H1 (cell line): ENCODE data around the gene CGN. TPM values are rescaled to one million over a fixed set of nuclear protein-coding genes. Genes with fewer than 3 reads are reported as not detected.
"Not testable (repeated sequence)": the region's sequence is repeated elsewhere in the genome, so short reads cannot be mapped to it uniquely, and the experiment has no call there.

Experiments used
- CTCF ChIA-PET: fragments of 300-600 bp; sonication (Branson Sonifier 250); formaldehyde crosslinking; loops from one replicate; lab custom pipeline; 2021; ENCODE audit not compliant: partially characterized antibody; lab: Charles Lee
- POLR2A ChIA-PET: fragments of 300-600 bp; sonication (Branson Sonifier 250); formaldehyde crosslinking; loops from one replicate; lab custom pipeline; 2021; ENCODE audit warnings: inconsistent platforms; ENCODE audit not compliant: partially characterized antibody; lab: Charles Lee
- DNase-seq, 2 experiments: peaks; one replicate each; pipeline versions ENCODE4 v3.0.0 to v3.0.0-alpha.2; 2010 to 2022; ENCODE audit warnings: low spot score in 2 of 2, low read depth in 1 of 2, mixed read lengths in 1 of 2
- FAIRE-seq: peaks from 2 replicates; lab custom pipeline; 2011; peaks lifted over from hg19 to GRCh38; lab: Jason Lieb, UNC
- H2AFZ ChIP-seq: 2 replicates; pipeline ENCODE4 v1.8.1; 2012; ENCODE audit warnings: low read length, inconsistent platforms
- H2AK5ac ChIP-seq: 2 replicates; pipeline ENCODE4 v1.6.1; 2013; ENCODE audit warnings: low read depth, low read length
- H2BK120ac ChIP-seq: replicated peaks from 2 replicates; pipeline ENCODE3; 2013; ENCODE audit warnings: low read depth, low read length, inconsistent platforms
- H2BK12ac ChIP-seq: 2 replicates; pipeline ENCODE4 v1.6.1; 2013; ENCODE audit warnings: low read depth, low read length
- H2BK15ac ChIP-seq: 2 replicates; pipeline ENCODE4 v1.6.1; 2013; ENCODE audit warnings: low read length
- H2BK20ac ChIP-seq: 2 replicates; pipeline ENCODE4 v1.6.1; 2013; ENCODE audit warnings: low read length
- H2BK5ac ChIP-seq: 2 replicates; pipeline ENCODE4 v1.6.1; 2013; ENCODE audit warnings: low read depth, low read length
- H3K14ac ChIP-seq: 2 replicates; pipeline ENCODE4 v1.6.1; 2013; ENCODE audit warnings: inconsistent platforms; ENCODE audit not compliant: insufficient read length
- H3K18ac ChIP-seq: 2 replicates; pipeline ENCODE4 v1.6.1; 2013; ENCODE audit warnings: low read length; ENCODE audit errors: extremely low read depth
- H3K23ac ChIP-seq: 2 replicates; pipeline ENCODE4 v1.6.1; 2013; ENCODE audit warnings: inconsistent platforms; ENCODE audit not compliant: insufficient read length
- H3K23me2 ChIP-seq: 2 replicates; pipeline ENCODE4 v1.6.1; 2013; ENCODE audit warnings: low read depth, low read length
- H3K27ac ChIP-seq: 2 replicates; pipeline ENCODE4 v1.6.1; 2011; ENCODE audit warnings: low read depth, low read length, inconsistent platforms
- H3K27me3 ChIP-seq, 4 experiments: replicated peaks in 1 of 4; 1 replicate in 1 of 4; 2 replicates in 3 of 4; pipeline versions ENCODE4 v1.6.1 to v1.8.1; 2011 to 2013; ENCODE audit warnings: low read length in 3 of 4, mild to moderate bottlenecking in 3 of 4, inconsistent platforms in 2 of 4, mixed read lengths in 2 of 4, moderate library complexity in 1 of 4; ENCODE audit not compliant: control insufficient read depth in 3 of 4, insufficient read depth in 3 of 4; ENCODE audit errors: extremely low read depth in 1 of 4
- H3K36me3 ChIP-seq, 4 experiments: 2 replicates each; pipeline versions ENCODE4 v1.6.1 to v1.8.1; 2011 to 2013; ENCODE audit warnings: mild to moderate bottlenecking in 4 of 4, low read length in 3 of 4, moderate library complexity in 2 of 4, control low read depth in 1 of 4, inconsistent platforms in 1 of 4; ENCODE audit not compliant: insufficient read depth in 4 of 4, control insufficient read depth in 2 of 4
- H3K4ac ChIP-seq: replicated peaks from 2 replicates; pipeline ENCODE3; 2013; ENCODE audit warnings: low read length, low read depth, mixed read lengths, inconsistent platforms; ENCODE audit not compliant: insufficient read length
- H3K4me1 ChIP-seq, 4 experiments: replicated peaks in 1 of 4; 1 replicate in 1 of 4; 2 replicates in 3 of 4; pipeline versions ENCODE4 v1.6.1 to v1.8.1; 2011 to 2013; ENCODE audit warnings: low read length in 3 of 4, inconsistent platforms in 2 of 4, mixed read lengths in 1 of 4; ENCODE audit not compliant: insufficient read depth in 4 of 4, control insufficient read depth in 3 of 4
- H3K4me2 ChIP-seq, 2 experiments: 2 replicates each; pipeline versions ENCODE4 v1.6.1 to v1.8.1; 2011 to 2013; ENCODE audit warnings: low read depth in 2 of 2, low read length in 2 of 2, control low read depth in 1 of 2, inconsistent platforms in 1 of 2, mild to moderate bottlenecking in 1 of 2; ENCODE audit not compliant: insufficient read depth in 1 of 2
- H3K4me3 ChIP-seq, 4 experiments: fragments of 200-600, 300-600 bp in 1 of 4; sonication (generic), shearing (Covaris generic), sonication (Bioruptor Twin) in 1 of 4; 2 replicates each; pipeline versions ENCODE4 v1.5.1 to v1.8.1; 2011 to 2016; ENCODE audit warnings: low read length in 4 of 4, low read depth in 3 of 4, control low read depth in 2 of 4, inconsistent platforms in 2 of 4, mild to moderate bottlenecking in 2 of 4, mixed read lengths in 1 of 4, moderate library complexity in 1 of 4; ENCODE audit not compliant: insufficient read depth in 2 of 4; ENCODE audit errors: extremely low read depth in 1 of 4
- H3K56ac ChIP-seq: replicated peaks from 2 replicates; pipeline ENCODE3; 2013; ENCODE audit warnings: low read depth, mild to moderate bottlenecking, mixed read lengths, low read length, inconsistent platforms; ENCODE audit not compliant: insufficient read length
- H3K79me1 ChIP-seq: 2 replicates; pipeline ENCODE4 v1.6.1; 2013; ENCODE audit warnings: low read depth, low read length, control low read depth
- H3K79me2 ChIP-seq, 2 experiments: 2 replicates each; pipeline versions ENCODE4 v1.6.1 to v1.8.1; 2012 to 2013; ENCODE audit warnings: low read length in 2 of 2, mild to moderate bottlenecking in 2 of 2, inconsistent platforms in 1 of 2; ENCODE audit not compliant: insufficient read depth in 2 of 2, control insufficient read depth in 1 of 2
- H3K9ac ChIP-seq, 4 experiments: replicated peaks in 1 of 4; 1 replicate in 1 of 4; 2 replicates in 3 of 4; pipeline versions ENCODE4 v1.6.1 to v1.8.1; 2011 to 2013; ENCODE audit warnings: low read depth in 3 of 4, low read length in 3 of 4, control low read depth in 2 of 4, mild to moderate bottlenecking in 2 of 4, moderate library complexity in 2 of 4, inconsistent platforms in 1 of 4; ENCODE audit errors: extremely low read depth in 1 of 4
- H3K9me3 ChIP-seq, 2 experiments: 2 replicates each; pipeline versions ENCODE4 v1.6.1 to v1.8.1; 2012 to 2013; ENCODE audit warnings: mild to moderate bottlenecking in 2 of 2, moderate library complexity in 2 of 2, control low read depth in 1 of 2, inconsistent platforms in 1 of 2, low read depth in 1 of 2, low read length in 1 of 2, mixed read lengths in 1 of 2; ENCODE audit not compliant: insufficient read depth in 2 of 2
- H4K20me1 ChIP-seq, 2 experiments: replicated peaks in 1 of 2; 2 replicates each; pipeline versions ENCODE3 to v1.8.1; 2011 to 2013; ENCODE audit warnings: inconsistent platforms in 2 of 2, low read length in 2 of 2, mild to moderate bottlenecking in 1 of 2; ENCODE audit not compliant: insufficient read depth in 2 of 2, control insufficient read depth in 1 of 2
- H4K5ac ChIP-seq: 2 replicates; pipeline ENCODE4 v1.6.1; 2013; ENCODE audit warnings: low read length, low read depth, mixed read lengths, inconsistent platforms; ENCODE audit not compliant: insufficient read length
- H4K8ac ChIP-seq: 2 replicates; pipeline ENCODE4 v1.8.0; 2013; ENCODE audit warnings: mild to moderate bottlenecking, moderate library complexity, low read length, inconsistent platforms; ENCODE audit not compliant: insufficient read depth; ENCODE audit errors: extremely low read depth
- H4K91ac ChIP-seq: replicated peaks from 2 replicates; pipeline ENCODE3; 2013; ENCODE audit warnings: low read length, mixed read lengths, inconsistent platforms; ENCODE audit not compliant: insufficient read length
- WGBS, 2 experiments: shearing (Covaris generic) in 1 of 2; methylation state at CpG; one replicate each; pipeline versions ENCODE4 v1.1.6 to v1.1.7; 2013 to 2015; ENCODE audit warnings: low lambda C conversion rate in 2 of 2, mixed read lengths in 2 of 2, inconsistent platforms in 1 of 2, low coverage in 1 of 2, missing lambda C conversion rate in 1 of 2; ENCODE audit not compliant: insufficient replicate concordance in 2 of 2, insufficient coverage in 1 of 2, insufficient read length in 1 of 2; ENCODE audit errors: extremely low coverage in 1 of 2, missing lambda C conversion rate in 1 of 2; 5-methylcytosine and 5-hydroxymethylcytosine counted together
- polyA plus RNA-seq, 7 experiments: library from polyadenylated mRNA; depleted of rRNA in 3 of 7; stranded (reverse) in 5 of 7; unstranded in 2 of 7; fragments of >200 nt in 5 of 7; fragments of 200-250 nt in 2 of 7; gene quantifications; 1 replicate in 5 of 7; 2 replicates in 1 of 7; 4 replicates in 1 of 7; pipeline versions ENCODE4 v1.2.1 to v1.2.3, GENCODE V29; 2011 to 2013; ENCODE audit warnings: missing spikeins in 2 of 7, mixed read lengths in 2 of 7
- total RNA-seq: library from RNA; stranded (reverse); fragmentation: NEBNext Ultra II Directional; extraction: Animal tissue kit (Norgen Biotek cat#: 25700); gene quantifications from 2 replicates; pipeline ENCODE4 v1.2.1, GENCODE V29; 2021

Gene CGN
- total and polyA plus RNA-seq, 2 of the 8 experiments (the other 6 are each of a cell fraction or from before 2014, with no cell fraction given) = 15.9 to 52.7 TPM

GRCh38 chr1:151522427-151522826 is 11.2 kb downstream of the CGN start:
- not testable (repeated sequence) for H3K79me1 ChIP-seq, DNase-seq, H2BK20ac ChIP-seq, H2AK5ac ChIP-seq, H3K27me3 ChIP-seq, H3K9ac ChIP-seq, H3K79me2 ChIP-seq, H3K23me2 ChIP-seq, H2BK15ac ChIP-seq, FAIRE-seq, H4K91ac ChIP-seq, H4K8ac ChIP-seq, H3K4ac ChIP-seq, H3K23ac ChIP-seq, H2BK5ac ChIP-seq, H2AFZ ChIP-seq, H3K27ac ChIP-seq, H3K14ac ChIP-seq, H2BK12ac ChIP-seq, H4K5ac ChIP-seq, H2BK120ac ChIP-seq, H3K4me1 ChIP-seq, H4K20me1 ChIP-seq, H3K56ac ChIP-seq, H3K18ac ChIP-seq, H3K9me3 ChIP-seq, H3K4me2 ChIP-seq, H3K4me3 ChIP-seq
- POLR2A ChIA-PET = interaction anchor here (1.2 to 17.1 kb wide), 3 partner anchors 10 to 123 kb away, joined by 4 to 283 read pairs (median 24); partner anchors contain the start of genes CGN, PSMB4 and TUFT1
- H3K36me3 ChIP-seq = peaks cover 28 to 58% (median 45%) of the 10 kb centered on the region in 4 experiments
- WGBS, 2 experiments = 92% methylated on average over 7 of the region's 7 CpGs; no CpG with 5 or more reads in 1 of the 2 experiments
- CTCF ChIA-PET = interaction anchor here (1.1 to 6.1 kb wide), 4 partner anchors 11 to 314 kb away, joined by 3 to 54 read pairs (median 3); no protein-coding TSS in a partner anchor
